ENCODE measurements around the gene INCA1. TPM values are rescaled to one million over a fixed set of nuclear protein-coding genes. Genes with fewer than 3 reads are reported as not detected.

Gene INCA1
- total RNA-seq, 1 donor, result 0.36 TPM

DNA sequence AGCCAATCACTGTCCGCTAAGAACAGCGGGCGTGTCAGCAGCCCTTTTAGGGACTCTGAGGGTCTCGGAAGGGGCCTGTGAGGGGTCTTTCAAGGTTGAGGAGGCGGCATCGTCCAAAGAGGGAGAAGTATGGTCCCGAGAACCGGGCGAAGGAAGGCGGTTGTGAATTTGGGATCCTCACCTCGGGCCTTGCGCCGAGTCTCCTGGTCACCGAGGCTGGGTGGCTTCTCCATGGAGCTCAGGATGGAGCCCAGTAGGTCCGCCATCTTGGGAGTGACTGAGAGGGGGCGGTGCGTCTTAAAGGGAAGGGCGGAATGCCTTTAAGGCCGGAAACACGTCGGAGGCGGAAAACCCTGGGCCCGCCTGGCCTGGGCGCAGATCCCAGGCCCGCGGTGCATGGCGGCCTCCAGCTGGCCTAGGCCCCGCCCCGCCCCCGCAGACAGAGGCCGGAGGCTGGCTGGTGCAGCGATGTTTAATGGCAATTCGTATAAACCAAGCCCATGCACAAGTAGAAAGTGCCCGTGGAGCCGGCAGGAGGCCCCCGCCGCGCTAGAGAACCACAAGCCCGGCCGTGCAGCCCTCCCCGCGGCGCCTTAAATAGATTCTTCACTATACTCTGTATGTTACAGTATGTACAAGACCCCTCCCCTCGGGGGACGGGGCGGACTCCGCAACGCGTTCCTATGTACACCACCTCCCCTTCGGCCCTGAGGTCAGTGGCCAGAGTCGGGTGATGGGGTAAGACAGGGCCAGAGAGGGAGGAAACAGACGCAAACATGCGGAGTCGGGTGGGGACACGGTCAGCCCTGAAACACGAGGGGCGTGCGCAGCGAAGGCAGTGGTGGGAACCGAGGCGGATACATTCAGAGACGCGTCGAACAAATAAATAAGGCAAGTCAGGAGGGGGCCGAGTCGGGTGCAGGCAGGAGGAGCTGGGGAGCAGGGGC lies 29.5 kb downstream of the INCA1 start, which contains the start of gene SPAG7:
SPAG7 (minus strand) TSS at position 279 of the 947 bp plus-strand sequence; CDS start at position 266, 13 bp downstream.
- TF ChIP-seq, protein P1, sequence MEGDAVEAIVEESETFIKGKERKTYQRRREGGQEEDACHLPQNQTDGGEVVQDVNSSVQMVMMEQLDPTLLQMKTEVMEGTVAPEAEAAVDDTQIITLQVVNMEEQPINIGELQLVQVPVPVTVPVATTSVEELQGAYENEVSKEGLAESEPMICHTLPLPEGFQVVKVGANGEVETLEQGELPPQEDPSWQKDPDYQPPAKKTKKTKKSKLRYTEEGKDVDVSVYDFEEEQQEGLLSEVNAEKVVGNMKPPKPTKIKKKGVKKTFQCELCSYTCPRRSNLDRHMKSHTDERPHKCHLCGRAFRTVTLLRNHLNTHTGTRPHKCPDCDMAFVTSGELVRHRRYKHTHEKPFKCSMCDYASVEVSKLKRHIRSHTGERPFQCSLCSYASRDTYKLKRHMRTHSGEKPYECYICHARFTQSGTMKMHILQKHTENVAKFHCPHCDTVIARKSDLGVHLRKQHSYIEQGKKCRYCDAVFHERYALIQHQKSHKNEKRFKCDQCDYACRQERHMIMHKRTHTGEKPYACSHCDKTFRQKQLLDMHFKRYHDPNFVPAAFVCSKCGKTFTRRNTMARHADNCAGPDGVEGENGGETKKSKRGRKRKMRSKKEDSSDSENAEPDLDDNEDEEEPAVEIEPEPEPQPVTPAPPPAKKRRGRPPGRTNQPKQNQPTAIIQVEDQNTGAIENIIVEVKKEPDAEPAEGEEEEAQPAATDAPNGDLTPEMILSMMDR (IDR thresholded peaks at IDR 0.05; ENCODE audit: insufficient read depth, low read length), result peak; percentile 25
- DNase-seq (ENCODE audit: low read depth), result peak; percentile 99
- H3K4me3 ChIP-seq (ENCODE audit: low read depth, low read length), result peak within 1 kb of the TSS; percentile 88

DNA sequence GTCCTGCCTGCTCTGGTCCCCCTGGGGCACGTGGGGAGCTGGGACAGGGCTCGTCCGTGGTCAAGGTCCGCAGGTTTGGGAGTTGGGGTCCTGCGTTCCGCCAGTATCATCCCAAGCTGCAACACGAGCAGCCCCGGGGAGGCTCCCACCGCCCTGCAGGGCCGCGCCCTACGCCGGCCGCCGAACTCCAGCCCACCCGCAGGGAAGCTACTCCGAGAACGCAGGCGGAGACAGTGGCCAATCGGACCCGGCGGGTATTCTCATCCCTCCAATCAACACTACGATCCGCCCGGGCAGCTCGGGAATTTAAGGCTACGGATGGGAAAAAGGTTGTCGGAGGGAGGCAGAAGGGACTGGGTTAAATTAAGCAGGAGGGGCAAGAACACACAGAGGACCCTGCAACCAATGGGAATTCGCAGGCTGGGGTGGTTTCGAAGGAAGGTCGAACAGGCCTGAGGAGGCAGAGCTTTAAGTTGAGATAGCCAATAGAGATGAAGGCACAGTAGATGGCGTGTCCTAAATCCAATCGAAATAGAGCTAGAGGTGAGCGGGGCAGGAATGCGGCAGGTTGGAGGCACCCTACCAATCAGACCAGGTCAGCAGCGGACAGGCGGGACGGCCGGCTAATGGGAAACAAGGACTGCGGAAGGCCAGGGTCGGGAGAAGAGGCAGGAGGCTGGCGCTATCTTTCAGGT lies 30.3 kb downstream of the INCA1 start:
- TF ChIP-seq, protein P1 (IDR thresholded peaks at IDR 0.05; ENCODE audit: insufficient read depth, low read length), result no peak
- H3K4me3 ChIP-seq (ENCODE audit: low read depth, low read length), result peak overlapping the region; percentile 88
- peak; percentile 99 for DNase-seq (ENCODE audit: low read depth)

DNA sequence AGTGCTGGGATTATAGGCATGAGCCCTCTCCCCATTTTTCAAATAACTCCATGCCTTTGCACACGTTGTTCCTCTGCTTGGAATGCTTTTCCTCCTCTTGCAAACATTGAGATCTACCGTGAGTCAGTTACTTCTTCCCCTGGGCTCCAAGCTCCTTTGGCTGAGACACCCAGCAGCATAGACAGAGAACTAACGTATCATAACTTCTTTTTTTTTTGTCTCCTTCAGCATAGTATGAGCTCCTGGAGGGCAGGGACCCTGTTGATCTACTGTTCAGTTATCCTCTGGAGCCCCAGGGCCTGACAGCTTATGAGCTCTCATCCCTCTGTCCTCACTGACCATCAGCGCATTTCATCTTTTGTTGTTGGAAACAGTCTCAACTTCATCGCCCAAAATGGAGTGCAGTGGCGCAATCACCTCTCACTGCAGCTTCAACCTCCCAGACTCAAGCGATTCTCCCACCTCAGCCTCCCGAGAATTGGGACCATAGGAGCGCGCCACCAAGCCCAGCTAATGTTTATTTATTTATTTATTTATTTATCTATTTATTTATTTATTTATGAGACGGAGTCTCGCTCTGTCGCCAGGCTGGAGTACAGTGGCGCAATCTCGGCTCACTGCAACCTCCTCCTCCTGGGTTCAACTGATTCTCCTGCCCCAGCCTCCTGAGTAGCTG lies 31.9 kb downstream of the INCA1 start:
- TF ChIP-seq, protein P1 (IDR thresholded peaks at IDR 0.05; ENCODE audit: insufficient read depth, low read length), result no peak
- no peak for DNase-seq (ENCODE audit: low read depth)

DNA sequence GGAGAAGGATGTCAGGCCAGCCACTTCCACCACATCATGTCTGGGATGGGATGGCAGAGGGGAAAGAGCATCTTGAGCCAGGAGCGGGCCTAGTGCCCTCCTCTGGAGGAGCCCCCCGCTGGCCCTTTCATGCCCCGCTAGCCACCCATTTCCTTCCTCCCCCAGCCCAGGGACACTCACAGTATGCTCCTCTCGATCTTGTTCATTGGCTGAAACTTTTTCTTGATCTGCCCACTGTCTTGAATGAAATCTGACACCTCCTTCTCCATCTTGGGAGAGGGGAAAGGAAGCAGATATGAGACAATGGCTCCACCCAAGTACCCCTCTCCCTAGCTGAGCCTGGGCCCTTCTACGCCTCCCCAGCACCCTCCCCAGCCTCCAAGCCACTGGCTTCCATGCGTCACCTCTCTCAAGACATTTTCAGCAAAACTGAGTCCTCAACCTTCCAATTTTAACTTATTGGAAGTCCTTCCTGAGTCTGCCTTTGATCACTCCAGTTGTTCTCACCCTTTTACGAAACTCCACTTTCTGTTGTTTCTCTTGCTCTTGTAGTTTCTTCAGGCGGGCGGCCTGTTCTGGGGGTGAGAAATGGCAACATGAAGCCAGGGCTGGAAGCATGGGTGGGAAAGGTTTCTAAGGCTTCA lies 36.9 kb downstream of the INCA1 start:
- TF ChIP-seq, protein P1 (IDR thresholded peaks at IDR 0.05; ENCODE audit: insufficient read depth, low read length), result no peak
- no peak for DNase-seq (ENCODE audit: low read depth)
- H3K4me3 ChIP-seq (ENCODE audit: low read depth, low read length), result no peak overlapping the region

More for the DNA sequence above, 31.9 kb downstream of the INCA1 start:
- no peak overlapping the region for H3K4me3 ChIP-seq (ENCODE audit: low read depth, low read length)

DNA sequence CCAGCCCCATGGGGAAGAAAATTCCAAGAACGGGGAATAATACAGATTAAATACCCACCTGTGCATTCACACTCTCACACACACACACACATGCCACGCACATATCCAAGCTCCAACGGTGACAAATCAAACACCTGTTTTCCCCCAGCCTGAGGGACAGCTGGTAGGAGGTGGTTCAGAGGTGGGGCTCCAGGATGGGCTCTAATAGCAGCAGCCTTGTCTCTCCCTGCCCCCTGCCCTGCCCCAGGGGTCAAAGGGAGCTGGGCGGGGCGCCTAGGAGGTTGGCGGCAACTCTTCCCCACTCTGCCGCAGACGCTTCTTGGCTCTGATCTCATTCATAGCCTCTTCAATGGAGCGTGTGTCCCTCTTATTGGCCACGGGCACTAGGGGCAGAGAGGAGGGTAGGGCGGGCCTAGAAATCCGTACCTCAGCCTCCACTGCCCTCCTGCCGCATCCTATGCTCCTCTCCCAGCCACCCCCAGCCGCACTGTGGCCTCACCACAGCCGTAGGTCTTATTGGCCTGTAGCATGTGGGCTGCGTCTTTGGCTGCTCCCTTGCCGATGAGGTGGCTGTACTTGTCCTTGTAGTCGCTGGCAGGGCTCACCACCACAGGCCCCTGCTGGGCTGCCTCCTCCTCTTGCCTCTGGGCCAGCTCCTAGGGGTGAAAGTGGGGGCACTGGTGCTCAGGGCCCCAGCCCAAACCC lies 37.9 kb downstream of the INCA1 start:
- no peak for DNase-seq (ENCODE audit: low read depth)
- TF ChIP-seq, protein P1 (IDR thresholded peaks at IDR 0.05; ENCODE audit: insufficient read depth, low read length), result no peak
- H3K4me3 ChIP-seq (ENCODE audit: low read depth, low read length), result no peak overlapping the region

Measured in fibroblast of the aortic adventitia (primary cell).